ENCODE data around the gene PMM2.

Gene PMM2

DNA sequence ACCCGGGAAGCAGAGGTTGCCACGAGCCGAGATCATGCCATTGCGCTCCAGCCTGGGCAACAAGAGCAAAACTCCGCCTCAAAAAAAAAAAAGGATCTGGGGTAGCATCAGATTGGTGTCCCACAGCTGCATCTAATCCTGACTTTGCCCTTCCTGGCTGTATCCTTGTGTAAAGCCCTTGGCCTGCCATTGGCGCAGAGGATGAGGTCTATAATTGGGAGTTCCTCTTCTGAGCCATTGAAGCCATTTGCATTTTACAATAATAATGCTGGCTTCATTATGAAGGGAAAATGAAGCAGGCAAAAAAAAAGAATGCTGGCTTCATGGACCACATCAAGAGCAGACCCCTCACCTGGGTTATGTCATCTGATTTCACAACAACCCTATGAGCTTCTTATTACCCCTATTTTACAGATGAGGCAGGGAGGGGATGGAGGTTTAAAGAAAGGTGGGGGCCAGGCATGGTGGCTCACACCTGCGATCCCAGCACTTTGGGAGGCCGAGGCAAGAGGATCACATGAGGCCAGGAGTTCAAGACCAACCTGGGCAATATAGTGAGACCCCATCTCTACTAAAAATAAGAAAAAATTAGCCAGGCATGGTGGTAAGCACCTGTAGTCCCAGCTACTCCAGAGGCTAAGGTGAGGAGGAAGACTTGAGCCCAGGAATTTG lies 83.3 kb downstream of the PMM2 start:
- Histone ChIP-seq H3K4me3 (ENCODE audit: low read length in 2 of 2) (no peak overlapping the region), H3K9me3 (ENCODE audit: control insufficient read depth in 2 of 2, low read length in 2 of 2) (no peaks in the 10 kb centered on the region), H3K4me1 (ENCODE audit: control insufficient read depth, insufficient read depth, low read length) (peaks cover 6% of the 10 kb centered on the region)

GRCh38 chr16:8882041-8882617 lies 84.5 kb downstream of the PMM2 start, which contains the start of gene LITAFD:
Gene LITAFD, plus strand, starts transcription at chr16:8882351. Its CDS starts 2,005 bp downstream, at chr16:8884356.
- H3K9me3 ChIP-seq (ENCODE audit: control insufficient read depth in 2 of 2, low read length in 2 of 2): no peaks in the 10 kb centered on the region
- H3K36me3 ChIP-seq (ENCODE audit: control insufficient read depth in 2 of 2, insufficient read depth in 2 of 2, low read length in 2 of 2): peaks cover 0 to under 1% of the 10 kb centered on the region in 2 donors
- peaks cover 8% of the 10 kb centered on the region for H3K4me1 ChIP-seq (ENCODE audit: control insufficient read depth, insufficient read depth, low read length)
- no peak within 1 kb of the TSS for H3K9ac ChIP-seq (ENCODE audit: low read length in 2 of 2)
- H3K27ac ChIP-seq (ENCODE audit: low read length): no peak within 1 kb of the TSS
- no peak within 1 kb of the TSS for H3K4me3 ChIP-seq (ENCODE audit: low read length in 2 of 2)
- peaks cover 3 to 5% of the 10 kb centered on the region in 2 donors for H3K27me3 ChIP-seq (ENCODE audit: control insufficient read depth in 1 of 2, insufficient read depth in 2 of 2, low read length in 2 of 2)

More for the DNA sequence above, 83.3 kb downstream of the PMM2 start:
- H3K27me3 ChIP-seq (ENCODE audit: control insufficient read depth in 1 of 2, insufficient read depth in 2 of 2, low read length in 2 of 2): peaks cover 3 to 5% of the 10 kb centered on the region in 2 donors
- H3K36me3 ChIP-seq (ENCODE audit: control insufficient read depth in 2 of 2, insufficient read depth in 2 of 2, low read length in 2 of 2): no peaks in the 10 kb centered on the region
- H3K27ac ChIP-seq (ENCODE audit: low read length): no peak overlapping the region
- H3K9ac ChIP-seq (ENCODE audit: low read length in 2 of 2): no peak overlapping the region

- Histone ChIP-seq H3K9ac (ENCODE audit: low read length in 2 of 2) (no peak overlapping the region), H3K27me3 (ENCODE audit: control insufficient read depth in 1 of 2, insufficient read depth in 2 of 2, low read length in 2 of 2) (peaks cover 3 to 5% of the 10 kb centered on the region in 2 donors), H3K4me1 (ENCODE audit: control insufficient read depth, insufficient read depth, low read length) (peaks cover 15% of the 10 kb centered on the region), H3K9me3 (ENCODE audit: control insufficient read depth in 2 of 2, low read length in 2 of 2) (no peaks in the 10 kb centered on the region), H3K27ac (ENCODE audit: low read length) (no peak overlapping the region), H3K4me3 (ENCODE audit: low read length in 2 of 2) (no peak overlapping the region), H3K36me3 (ENCODE audit: control insufficient read depth in 2 of 2, insufficient read depth in 2 of 2, low read length in 2 of 2) (peaks cover 0 to 3% of the 10 kb centered on the region in 2 donors)
These were observed 85.2 kb downstream of the PMM2 start for GRCh38 chr16:8882725-8883377.

GRCh38 chr16:8885674-8886592 lies 88.3 kb downstream of the PMM2 start:
- H3K4me1 ChIP-seq (ENCODE audit: control insufficient read depth, insufficient read depth, low read length): peaks cover 20% of the 10 kb centered on the region
- H3K9me3 ChIP-seq (ENCODE audit: control insufficient read depth in 2 of 2, low read length in 2 of 2): no peaks in the 10 kb centered on the region
- H3K27me3 ChIP-seq (ENCODE audit: control insufficient read depth in 1 of 2, insufficient read depth in 2 of 2, low read length in 2 of 2): peaks cover 3 to 5% of the 10 kb centered on the region in 2 donors
- H3K4me3 ChIP-seq (ENCODE audit: low read length in 2 of 2): no peak overlapping the region
- H3K9ac ChIP-seq (ENCODE audit: low read length in 2 of 2): peak overlapping the region in 1 of 2 donors; percentile 36
- peaks cover 5 to 8% of the 10 kb centered on the region in 2 donors for H3K36me3 ChIP-seq (ENCODE audit: control insufficient read depth in 2 of 2, insufficient read depth in 2 of 2, low read length in 2 of 2)
- no peak overlapping the region for H3K27ac ChIP-seq (ENCODE audit: low read length)

DNA sequence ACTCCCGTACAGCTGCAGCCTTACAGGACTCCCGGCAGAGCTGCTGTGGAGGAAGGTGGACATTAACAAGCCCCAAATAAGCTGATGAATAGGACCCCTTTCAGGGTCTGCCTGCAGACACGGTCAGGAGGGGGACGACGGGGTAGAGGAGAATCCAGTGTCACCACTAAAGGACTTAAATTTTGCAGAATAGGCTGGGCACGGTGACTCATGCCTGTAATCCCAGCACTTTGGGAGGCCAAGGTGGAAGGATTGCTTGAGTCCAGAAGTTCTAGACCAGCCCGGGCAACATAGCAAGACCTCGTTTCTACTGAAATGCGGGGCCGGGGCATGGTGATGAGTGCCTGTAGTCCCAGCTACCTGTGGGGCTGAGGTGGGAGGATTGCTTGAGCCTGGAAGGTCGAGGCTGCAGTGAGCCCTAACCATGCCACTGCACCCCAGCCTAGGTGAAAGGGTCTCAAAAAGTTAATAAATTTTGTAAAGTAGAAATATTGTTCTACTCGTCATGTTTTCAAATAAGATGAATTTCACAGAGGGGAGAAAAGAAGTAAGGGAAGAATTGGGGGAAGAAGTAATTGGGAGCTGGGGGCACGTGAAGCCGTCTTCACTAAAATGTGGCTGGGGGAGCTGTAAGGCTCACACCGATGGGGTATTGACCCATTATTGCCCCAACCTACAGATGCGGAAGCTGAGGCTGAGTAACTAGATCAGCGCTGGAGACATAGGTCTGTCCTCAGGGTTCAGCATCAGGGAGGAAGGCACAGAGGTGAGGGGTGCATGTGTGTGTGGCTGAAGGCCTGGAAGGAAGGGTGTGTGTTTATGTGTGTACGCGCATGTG lies 89.2 kb downstream of the PMM2 start:
- no peak overlapping the region for H3K9ac ChIP-seq (ENCODE audit: low read length in 2 of 2)

GRCh38 chr16:8887431-8887765 lies 89.8 kb downstream of the PMM2 start:
- H3K36me3 ChIP-seq (ENCODE audit: control insufficient read depth in 2 of 2, insufficient read depth in 2 of 2, low read length in 2 of 2): peaks cover 13 to 19% of the 10 kb centered on the region in 2 donors
- H3K9me3 ChIP-seq (ENCODE audit: control insufficient read depth in 2 of 2, low read length in 2 of 2): no peaks in the 10 kb centered on the region
- peaks cover 3 to 5% of the 10 kb centered on the region in 2 donors for H3K27me3 ChIP-seq (ENCODE audit: control insufficient read depth in 1 of 2, insufficient read depth in 2 of 2, low read length in 2 of 2)
- H3K27ac ChIP-seq (ENCODE audit: low read length): no peak overlapping the region
- H3K4me3 ChIP-seq (ENCODE audit: low read length in 2 of 2): no peak overlapping the region
- no peak overlapping the region for H3K9ac ChIP-seq (ENCODE audit: low read length in 2 of 2)
- peaks cover 20% of the 10 kb centered on the region for H3K4me1 ChIP-seq (ENCODE audit: control insufficient read depth, insufficient read depth, low read length)

More for the DNA sequence above, 89.2 kb downstream of the PMM2 start:
- H3K27ac ChIP-seq (ENCODE audit: low read length): no peak overlapping the region
- no peak overlapping the region for H3K4me3 ChIP-seq (ENCODE audit: low read length in 2 of 2)
- H3K27me3 ChIP-seq (ENCODE audit: control insufficient read depth in 1 of 2, insufficient read depth in 2 of 2, low read length in 2 of 2): peaks cover 3 to 5% of the 10 kb centered on the region in 2 donors
- peaks cover 20% of the 10 kb centered on the region for H3K4me1 ChIP-seq (ENCODE audit: control insufficient read depth, insufficient read depth, low read length)
- H3K9me3 ChIP-seq (ENCODE audit: control insufficient read depth in 2 of 2, low read length in 2 of 2): no peaks in the 10 kb centered on the region
- H3K36me3 ChIP-seq (ENCODE audit: control insufficient read depth in 2 of 2, insufficient read depth in 2 of 2, low read length in 2 of 2): peaks cover 11 to 15% of the 10 kb centered on the region in 2 donors

- Histone ChIP-seq H3K9me3 (ENCODE audit: control insufficient read depth in 2 of 2, low read length in 2 of 2) (no peaks in the 10 kb centered on the region), H3K36me3 (ENCODE audit: control insufficient read depth in 2 of 2, insufficient read depth in 2 of 2, low read length in 2 of 2) (peaks cover 15 to 24% of the 10 kb centered on the region in 2 donors), H3K4me1 (ENCODE audit: control insufficient read depth, insufficient read depth, low read length) (peaks cover 20% of the 10 kb centered on the region), H3K27ac (ENCODE audit: low read length) (no peak overlapping the region), H3K4me3 (ENCODE audit: low read length in 2 of 2) (no peak overlapping the region), H3K27me3 (ENCODE audit: control insufficient read depth in 1 of 2, insufficient read depth in 2 of 2, low read length in 2 of 2) (peaks cover 3 to 5% of the 10 kb centered on the region in 2 donors), H3K9ac (ENCODE audit: low read length in 2 of 2) (no peak overlapping the region)
These were observed 90.4 kb downstream of the PMM2 start for GRCh38 chr16:8887952-8888560.

GRCh38 chr16:8888951-8889892 lies 91.6 kb downstream of the PMM2 start:
- H3K9ac ChIP-seq (ENCODE audit: low read length in 2 of 2): no peak overlapping the region
- H3K27me3 ChIP-seq (ENCODE audit: control insufficient read depth in 1 of 2, insufficient read depth in 2 of 2, low read length in 2 of 2): peaks cover 3% of the 10 kb centered on the region in 2 donors
- no peak overlapping the region for H3K27ac ChIP-seq (ENCODE audit: low read length)
- H3K4me3 ChIP-seq (ENCODE audit: low read length in 2 of 2): no peak overlapping the region
- H3K4me1 ChIP-seq (ENCODE audit: control insufficient read depth, insufficient read depth, low read length): peaks cover 22% of the 10 kb centered on the region
- peaks cover 26 to 35% of the 10 kb centered on the region in 2 donors for H3K36me3 ChIP-seq (ENCODE audit: control insufficient read depth in 2 of 2, insufficient read depth in 2 of 2, low read length in 2 of 2)
- H3K9me3 ChIP-seq (ENCODE audit: control insufficient read depth in 2 of 2, low read length in 2 of 2): no peaks in the 10 kb centered on the region

Data from stomach smooth muscle (tissue), 2 donors.